Liver (tissue), 9 donors: ENCODE results near the gene PPIC. TPM values are rescaled to one million over a fixed set of nuclear protein-coding genes. Genes with fewer than 3 reads are reported as not detected.

Experiments used
- DNase-seq: peaks from one replicate; pipeline ENCODE4 v3.0.0-alpha.2; 2017; ENCODE audit warnings: low spot score
- H3K27ac ChIP-seq, 2 donors: one replicate each; pipeline ENCODE4 v1.7.0; 2013; ENCODE audit warnings: inconsistent platforms in 2 of 2, low read length in 2 of 2, control low read depth in 1 of 2, low read depth in 1 of 2, mild to moderate bottlenecking in 1 of 2
- H3K27me3 ChIP-seq, 4 donors: one replicate each; pipeline versions ENCODE4 v1.6.1 to v1.7.0; 2013; ENCODE audit warnings: low read length in 3 of 4, inconsistent platforms in 1 of 4, mild to moderate bottlenecking in 1 of 4, moderate library complexity in 1 of 4; ENCODE audit not compliant: control insufficient read depth in 4 of 4, insufficient read depth in 4 of 4
- H3K36me3 ChIP-seq, 4 donors: one replicate each; pipeline versions ENCODE4 v1.6.1 to v1.7.0; 2013; ENCODE audit warnings: low read length in 3 of 4, mild to moderate bottlenecking in 3 of 4, low read depth in 1 of 4, moderate library complexity in 1 of 4; ENCODE audit not compliant: control insufficient read depth in 4 of 4, insufficient read depth in 3 of 4
- H3K4me1 ChIP-seq, 4 donors: one replicate each; pipeline versions ENCODE4 v1.6.1 to v1.7.0; 2013; ENCODE audit warnings: low read length in 3 of 4, mild to moderate bottlenecking in 3 of 4, moderate library complexity in 1 of 4; ENCODE audit not compliant: control insufficient read depth in 4 of 4, insufficient read depth in 4 of 4
- H3K4me3 ChIP-seq, 3 donors: one replicate each; pipeline versions ENCODE4 v1.6.1 to v1.7.0; 2013; ENCODE audit warnings: low read length in 3 of 3, control low read depth in 1 of 3, low read depth in 1 of 3, mild to moderate bottlenecking in 1 of 3
- H3K9ac ChIP-seq, 2 donors: one replicate each; pipeline ENCODE4 v1.7.0; 2013; ENCODE audit warnings: low read length in 2 of 2, mild to moderate bottlenecking in 2 of 2, moderate library complexity in 2 of 2, control low read depth in 1 of 2, low read depth in 1 of 2
- H3K9me3 ChIP-seq, 4 donors: one replicate each; pipeline versions ENCODE4 v1.6.1 to v1.7.0; 2013; ENCODE audit warnings: low read length in 3 of 4; ENCODE audit not compliant: control insufficient read depth in 4 of 4
- ATF3 ChIP-seq: IDR thresholded peaks from 2 replicates; pipeline ENCODE4 v1.6.1; 2016; ENCODE audit warnings: antibody characterized with exemption
- EGR1 ChIP-seq, 2 donors: IDR thresholded peaks; 2 replicates each; pipeline ENCODE4 v1.6.1; 2016 to 2018; ENCODE audit warnings: antibody characterized with exemption in 2 of 2, low read depth in 2 of 2
- FOXA1 ChIP-seq: IDR thresholded peaks from 2 replicates; pipeline ENCODE4 v1.6.1; 2016; ENCODE audit warnings: antibody characterized with exemption
- GABPA ChIP-seq, 2 donors: IDR thresholded peaks in 1 of 2; conservative IDR thresholded peaks in 1 of 2; 2 replicates each; pipeline ENCODE4 v1.6.1; 2016; ENCODE audit warnings: antibody characterized with exemption in 2 of 2, mild to moderate bottlenecking in 1 of 2, moderate library complexity in 1 of 2
- HNF4A ChIP-seq, 2 donors: conservative IDR thresholded peaks; 2 replicates each; pipeline ENCODE4 v1.6.1; 2016; ENCODE audit warnings: antibody characterized with exemption in 2 of 2, mild to moderate bottlenecking in 2 of 2
- HNF4G ChIP-seq: IDR thresholded peaks from 2 replicates; pipeline ENCODE4 v1.6.1; 2016; ENCODE audit warnings: antibody characterized with exemption
- JUND ChIP-seq, 2 donors: IDR thresholded peaks; 2 replicates each; pipeline ENCODE4 v1.6.1; 2016; ENCODE audit warnings: antibody characterized with exemption in 2 of 2
- NR2F2 ChIP-seq: IDR thresholded peaks from 2 replicates; pipeline ENCODE4 v1.6.1; 2016; ENCODE audit warnings: antibody characterized with exemption
- RAD21 ChIP-seq, 2 donors: IDR thresholded peaks; 2 replicates each; pipeline ENCODE4 v1.6.1; 2016; ENCODE audit warnings: antibody characterized with exemption in 2 of 2, mild to moderate bottlenecking in 2 of 2
- RXRA ChIP-seq, 2 donors: IDR thresholded peaks; 2 replicates each; pipeline ENCODE4 v1.6.1; 2017 to 2018; ENCODE audit warnings: antibody characterized with exemption in 2 of 2, mild to moderate bottlenecking in 1 of 2
- SP1 ChIP-seq: IDR thresholded peaks from 2 replicates; pipeline ENCODE4 v1.6.1; 2018; ENCODE audit warnings: antibody characterized with exemption, mild to moderate bottlenecking
- TAF1 ChIP-seq: conservative IDR thresholded peaks from 2 replicates; pipeline ENCODE4 v1.6.1; 2016; ENCODE audit warnings: antibody characterized with exemption, mild to moderate bottlenecking
- YY1 ChIP-seq: IDR thresholded peaks from 2 replicates; pipeline ENCODE4 v1.6.1; 2016; ENCODE audit warnings: antibody characterized with exemption, mild to moderate bottlenecking
- WGBS: extraction: QIAGEN DNeasy Blood & Tissue Kit; methylation state at CpG from one replicate; pipeline ENCODE4 v1.1.7; 2013; 5-methylcytosine and 5-hydroxymethylcytosine counted together
- polyA plus RNA-seq, 2 donors: library from polyadenylated mRNA; stranded (reverse) in 1 of 2; unstranded in 1 of 2; fragments of 200-250 nt in 1 of 2; fragments of >200 nt in 1 of 2; fragmentation: Nextera tagmentation in 1 of 2; extraction: Ambion mirVana in 1 of 2; gene quantifications; one replicate each; pipeline versions ENCODE4 v1.2.1 to v1.2.3, GENCODE V29; 2013 to 2015
- total RNA-seq, 2 donors: library from RNA; depleted of rRNA; stranded (reverse); fragments of >200 nt; gene quantifications; one replicate each; pipeline ENCODE4 v1.2.3, GENCODE V29; 2014
- TF ChIP-seq, protein P1 (sequence below): fragments of 150-350 bp; IDR thresholded peaks from 2 replicates; pipeline ENCODE4 v1.5.1; 2017; ENCODE audit warnings: improper control_type of control experiment, low read depth, low read length; ENCODE audit not compliant: missing input control
- TF ChIP-seq, protein P2 (sequence below): IDR thresholded peaks from 2 replicates; pipeline ENCODE4 v1.6.1; 2016; ENCODE audit warnings: antibody characterized with exemption, mild to moderate bottlenecking
- TF ChIP-seq, protein P3 (sequence below): IDR thresholded peaks from 2 replicates; pipeline ENCODE4 v1.6.1; 2016; ENCODE audit warnings: antibody characterized with exemption
- donor health status: healthy.
- donor health status: healthy.
- donor health status: healthy.
- donor health status: healthy.
- donor health status: healthy.

PPIC gene
- total and polyA plus RNA-seq, 4 donors: 13.3 to 26.3 (median 17.3) TPM

- no peak overlapping the region for H3K27ac ChIP-seq
- H3K9me3 ChIP-seq: no peaks in the 10 kb centered on the region
- no peak overlapping the region for H3K9ac ChIP-seq
- TF ChIP-seq, protein P1, sequence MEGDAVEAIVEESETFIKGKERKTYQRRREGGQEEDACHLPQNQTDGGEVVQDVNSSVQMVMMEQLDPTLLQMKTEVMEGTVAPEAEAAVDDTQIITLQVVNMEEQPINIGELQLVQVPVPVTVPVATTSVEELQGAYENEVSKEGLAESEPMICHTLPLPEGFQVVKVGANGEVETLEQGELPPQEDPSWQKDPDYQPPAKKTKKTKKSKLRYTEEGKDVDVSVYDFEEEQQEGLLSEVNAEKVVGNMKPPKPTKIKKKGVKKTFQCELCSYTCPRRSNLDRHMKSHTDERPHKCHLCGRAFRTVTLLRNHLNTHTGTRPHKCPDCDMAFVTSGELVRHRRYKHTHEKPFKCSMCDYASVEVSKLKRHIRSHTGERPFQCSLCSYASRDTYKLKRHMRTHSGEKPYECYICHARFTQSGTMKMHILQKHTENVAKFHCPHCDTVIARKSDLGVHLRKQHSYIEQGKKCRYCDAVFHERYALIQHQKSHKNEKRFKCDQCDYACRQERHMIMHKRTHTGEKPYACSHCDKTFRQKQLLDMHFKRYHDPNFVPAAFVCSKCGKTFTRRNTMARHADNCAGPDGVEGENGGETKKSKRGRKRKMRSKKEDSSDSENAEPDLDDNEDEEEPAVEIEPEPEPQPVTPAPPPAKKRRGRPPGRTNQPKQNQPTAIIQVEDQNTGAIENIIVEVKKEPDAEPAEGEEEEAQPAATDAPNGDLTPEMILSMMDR: no peak
- TF ChIP-seq TAF1 (no peak), SP1 (no peak), YY1 (no peak), EGR1 (IDR thresholded peaks at IDR 0.05; ENCODE audit: low read depth in 2 of 2) (no peak), RAD21 (IDR thresholded peaks at IDR 0.05) (no peak), GABPA (IDR thresholded peaks at IDR 0.05 in 1 of 2, conservative IDR thresholded peaks at IDR 0.05 in 1 of 2) (no peak), NR2F2 (no peak), JUND (IDR thresholded peaks at IDR 0.05) (no peak), ATF3 (no peak), FOXA1 (no peak)
- TF ChIP-seq, protein P2, sequence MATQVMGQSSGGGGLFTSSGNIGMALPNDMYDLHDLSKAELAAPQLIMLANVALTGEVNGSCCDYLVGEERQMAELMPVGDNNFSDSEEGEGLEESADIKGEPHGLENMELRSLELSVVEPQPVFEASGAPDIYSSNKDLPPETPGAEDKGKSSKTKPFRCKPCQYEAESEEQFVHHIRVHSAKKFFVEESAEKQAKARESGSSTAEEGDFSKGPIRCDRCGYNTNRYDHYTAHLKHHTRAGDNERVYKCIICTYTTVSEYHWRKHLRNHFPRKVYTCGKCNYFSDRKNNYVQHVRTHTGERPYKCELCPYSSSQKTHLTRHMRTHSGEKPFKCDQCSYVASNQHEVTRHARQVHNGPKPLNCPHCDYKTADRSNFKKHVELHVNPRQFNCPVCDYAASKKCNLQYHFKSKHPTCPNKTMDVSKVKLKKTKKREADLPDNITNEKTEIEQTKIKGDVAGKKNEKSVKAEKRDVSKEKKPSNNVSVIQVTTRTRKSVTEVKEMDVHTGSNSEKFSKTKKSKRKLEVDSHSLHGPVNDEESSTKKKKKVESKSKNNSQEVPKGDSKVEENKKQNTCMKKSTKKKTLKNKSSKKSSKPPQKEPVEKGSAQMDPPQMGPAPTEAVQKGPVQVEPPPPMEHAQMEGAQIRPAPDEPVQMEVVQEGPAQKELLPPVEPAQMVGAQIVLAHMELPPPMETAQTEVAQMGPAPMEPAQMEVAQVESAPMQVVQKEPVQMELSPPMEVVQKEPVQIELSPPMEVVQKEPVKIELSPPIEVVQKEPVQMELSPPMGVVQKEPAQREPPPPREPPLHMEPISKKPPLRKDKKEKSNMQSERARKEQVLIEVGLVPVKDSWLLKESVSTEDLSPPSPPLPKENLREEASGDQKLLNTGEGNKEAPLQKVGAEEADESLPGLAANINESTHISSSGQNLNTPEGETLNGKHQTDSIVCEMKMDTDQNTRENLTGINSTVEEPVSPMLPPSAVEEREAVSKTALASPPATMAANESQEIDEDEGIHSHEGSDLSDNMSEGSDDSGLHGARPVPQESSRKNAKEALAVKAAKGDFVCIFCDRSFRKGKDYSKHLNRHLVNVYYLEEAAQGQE: no peak
- WGBS: 92% methylated on average over 1 of the region's 1 CpG
- no peak for DNase-seq
- H3K27me3 ChIP-seq: no peaks in the 10 kb centered on the region
- no peak overlapping the region for H3K4me3 ChIP-seq
- no peaks in the 10 kb centered on the region for H3K36me3 ChIP-seq
- no peaks in the 10 kb centered on the region for H3K4me1 ChIP-seq
Observed at GRCh38 chr5:123047706-123048105, 11.2 kb upstream of the PPIC start.

DNA sequence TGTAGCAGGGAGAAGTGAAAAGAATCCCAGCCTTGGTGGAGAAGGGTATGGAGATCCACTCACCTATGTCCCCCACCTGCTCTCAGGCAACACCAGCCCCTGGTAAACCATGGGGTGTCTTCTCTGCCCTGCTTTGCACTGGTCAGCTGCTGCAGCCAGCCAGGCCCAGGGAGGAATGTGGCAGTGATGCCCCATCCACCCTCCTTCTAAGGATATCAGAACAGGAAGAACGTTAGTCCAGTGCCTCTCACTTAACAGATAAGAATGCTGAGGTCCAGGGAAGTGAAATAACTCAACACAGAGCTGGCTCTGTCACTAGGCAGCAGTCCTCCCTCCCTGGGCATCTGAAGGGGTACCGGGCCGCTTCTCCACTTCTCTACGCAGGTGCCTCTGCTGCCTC lies 9.7 kb upstream of the PPIC start:
- H3K27me3 ChIP-seq: no peaks in the 10 kb centered on the region
- H3K4me1 ChIP-seq: no peaks in the 10 kb centered on the region
- TF ChIP-seq ATF3 (no peak), SP1 (no peak), GABPA (IDR thresholded peaks at IDR 0.05 in 1 of 2, conservative IDR thresholded peaks at IDR 0.05 in 1 of 2) (no peak), JUND (IDR thresholded peaks at IDR 0.05) (no peak), RXRA (IDR thresholded peaks at IDR 0.05) (no peak), YY1 (no peak), HNF4G (no peak), HNF4A (conservative IDR thresholded peaks at IDR 0.05) (no peak), FOXA1 (no peak)
- TF ChIP-seq, protein P2: no peak
- TF ChIP-seq, protein P3, sequence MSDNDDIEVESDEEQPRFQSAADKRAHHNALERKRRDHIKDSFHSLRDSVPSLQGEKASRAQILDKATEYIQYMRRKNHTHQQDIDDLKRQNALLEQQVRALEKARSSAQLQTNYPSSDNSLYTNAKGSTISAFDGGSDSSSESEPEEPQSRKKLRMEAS: no peak

More for the DNA sequence above, 9.7 kb upstream of the PPIC start:
- WGBS: 88% methylated on average over 4 of the region's 4 CpGs
- DNase-seq: no peak
- Histone ChIP-seq H3K9me3 (no peaks in the 10 kb centered on the region), H3K36me3 (no peaks in the 10 kb centered on the region), H3K9ac (no peak overlapping the region), H3K4me3 (no peak overlapping the region), H3K27ac (no peak overlapping the region)
